ENCODE results near the gene MYL12A. TPM values are rescaled to one million over a fixed set of nuclear protein-coding genes. Genes with fewer than 3 reads are reported as not detected.

Gene MYL12A
- total and polyA plus RNA-seq, 2 donors (not counting 3 experiments of a cell fraction or from before 2014, with no cell fraction given): 597 to 796 TPM

- POLR2A ChIA-PET: no interaction called here
These were observed 23.4 kb upstream of the MYL12A start for GRCh38 chr18:3224223-3224622.

More at GRCh38 chr18:3224223-3224622, 23.4 kb upstream of the MYL12A start:
- no peak for FAIRE-seq
- H3K4me1 ChIP-seq (ENCODE audit: control insufficient read depth, extremely low read depth, insufficient read depth, low read length): no peaks in the 10 kb centered on the region
- CTCF ChIA-PET: interaction anchor here (0.7 kb wide), 1 partner anchor 406 kb away, joined by 4 read pairs; no protein-coding TSS in a partner anchor
- H3K27ac ChIP-seq (ENCODE audit: insufficient read depth, low read depth, low read length): no peak overlapping the region
- no peaks in the 10 kb centered on the region for H3K79me2 ChIP-seq (ENCODE audit: control insufficient read depth, insufficient read depth, low read length)
- no peak overlapping the region for H2AFZ ChIP-seq (ENCODE audit: low read depth, low read length)
- H3K4me2 ChIP-seq (ENCODE audit: insufficient read depth, low read length): no peak overlapping the region
- intact Hi-C loops (cut with micrococcal nuclease): no loop called here
- H3K9me3 ChIP-seq (replicated peaks; ENCODE audit: control insufficient read depth, insufficient read depth, low read length): no peaks in the 10 kb centered on the region
- TF ChIP-seq JUN (IDR thresholded peaks at IDR 0.05; ENCODE audit: borderline replicate concordance, insufficient read depth, insufficient read length, low read depth): no peak
- TF ChIP-seq, protein P1, sequence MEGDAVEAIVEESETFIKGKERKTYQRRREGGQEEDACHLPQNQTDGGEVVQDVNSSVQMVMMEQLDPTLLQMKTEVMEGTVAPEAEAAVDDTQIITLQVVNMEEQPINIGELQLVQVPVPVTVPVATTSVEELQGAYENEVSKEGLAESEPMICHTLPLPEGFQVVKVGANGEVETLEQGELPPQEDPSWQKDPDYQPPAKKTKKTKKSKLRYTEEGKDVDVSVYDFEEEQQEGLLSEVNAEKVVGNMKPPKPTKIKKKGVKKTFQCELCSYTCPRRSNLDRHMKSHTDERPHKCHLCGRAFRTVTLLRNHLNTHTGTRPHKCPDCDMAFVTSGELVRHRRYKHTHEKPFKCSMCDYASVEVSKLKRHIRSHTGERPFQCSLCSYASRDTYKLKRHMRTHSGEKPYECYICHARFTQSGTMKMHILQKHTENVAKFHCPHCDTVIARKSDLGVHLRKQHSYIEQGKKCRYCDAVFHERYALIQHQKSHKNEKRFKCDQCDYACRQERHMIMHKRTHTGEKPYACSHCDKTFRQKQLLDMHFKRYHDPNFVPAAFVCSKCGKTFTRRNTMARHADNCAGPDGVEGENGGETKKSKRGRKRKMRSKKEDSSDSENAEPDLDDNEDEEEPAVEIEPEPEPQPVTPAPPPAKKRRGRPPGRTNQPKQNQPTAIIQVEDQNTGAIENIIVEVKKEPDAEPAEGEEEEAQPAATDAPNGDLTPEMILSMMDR (IDR thresholded peaks at IDR 0.05; ENCODE audit: extremely low read depth in 1 of 2, insufficient read depth in 1 of 2, low read depth in 1 of 2, low read length in 2 of 2): no peak
- no peak for TF ChIP-seq MYC (IDR thresholded peaks at IDR 0.05; ENCODE audit: low read depth, low read length)
- TF ChIP-seq POLR2AphosphoS5 (IDR thresholded peaks at IDR 0.05; ENCODE audit: insufficient read depth, low read depth, low read length): no peak
- TF ChIP-seq GATA2 (IDR thresholded peaks at IDR 0.05; ENCODE audit: insufficient read depth, insufficient read length, low read depth, low read length): no peak
- no peak for TF ChIP-seq FOS (IDR thresholded peaks at IDR 0.05; ENCODE audit: borderline replicate concordance, insufficient read depth, low read length)
- no peak for TF ChIP-seq MAX (IDR thresholded peaks at IDR 0.05; ENCODE audit: insufficient read depth, insufficient read length)
- no peak for TF ChIP-seq POLR2A (IDR thresholded peaks at IDR 0.05; ENCODE audit: low read depth, low read length)
- BruUV-seq (replicated peaks): no TSS peak
- dilution Hi-C loops (cut with MboI; ENCODE audit: extremely low pct_ligation_motif_present, low sequenced_read_pairs): no loop called here
- H3K9me1 ChIP-seq (replicated peaks; ENCODE audit: control insufficient read depth, extremely low read depth, insufficient read depth, low read length): no peaks in the 10 kb centered on the region
- no peak overlapping the region for H3K4me3 ChIP-seq (replicated peaks in 1 of 3; ENCODE audit: insufficient read depth in 1 of 3, low read depth in 1 of 3, low read length in 3 of 3)
- H3K9ac ChIP-seq (replicated peaks; ENCODE audit: extremely low read depth, insufficient read depth, low read length): no peak overlapping the region
- no peaks in the 10 kb centered on the region for H3K36me3 ChIP-seq (ENCODE audit: control insufficient read depth in 2 of 2, extremely low read depth in 1 of 2, insufficient read depth in 2 of 2, low read length in 2 of 2)
- no peak for DNase-seq (ENCODE audit: low read depth, low spot score)
- peaks cover 3 to 4% of the 10 kb centered on the region in 2 experiments for H3K27me3 ChIP-seq (ENCODE audit: control insufficient read depth in 2 of 2, insufficient read depth in 2 of 2, low read length in 2 of 2)
- H4K20me1 ChIP-seq (replicated peaks; ENCODE audit: control insufficient read depth, extremely low read depth, insufficient read depth, low read length): no peaks in the 10 kb centered on the region
